ENCODE results near the gene UNK. TPM values are rescaled to one million over a fixed set of nuclear protein-coding genes. Genes with fewer than 3 reads are reported as not detected.

Gene UNK
- total RNA-seq, 4 donors from 2014 or later = 19.4 to 38.9 (median 24.3) TPM

GRCh38 chr17:75762513-75763268 lies 21.9 kb upstream of the UNK start:
- TF ChIP-seq, protein P1, sequence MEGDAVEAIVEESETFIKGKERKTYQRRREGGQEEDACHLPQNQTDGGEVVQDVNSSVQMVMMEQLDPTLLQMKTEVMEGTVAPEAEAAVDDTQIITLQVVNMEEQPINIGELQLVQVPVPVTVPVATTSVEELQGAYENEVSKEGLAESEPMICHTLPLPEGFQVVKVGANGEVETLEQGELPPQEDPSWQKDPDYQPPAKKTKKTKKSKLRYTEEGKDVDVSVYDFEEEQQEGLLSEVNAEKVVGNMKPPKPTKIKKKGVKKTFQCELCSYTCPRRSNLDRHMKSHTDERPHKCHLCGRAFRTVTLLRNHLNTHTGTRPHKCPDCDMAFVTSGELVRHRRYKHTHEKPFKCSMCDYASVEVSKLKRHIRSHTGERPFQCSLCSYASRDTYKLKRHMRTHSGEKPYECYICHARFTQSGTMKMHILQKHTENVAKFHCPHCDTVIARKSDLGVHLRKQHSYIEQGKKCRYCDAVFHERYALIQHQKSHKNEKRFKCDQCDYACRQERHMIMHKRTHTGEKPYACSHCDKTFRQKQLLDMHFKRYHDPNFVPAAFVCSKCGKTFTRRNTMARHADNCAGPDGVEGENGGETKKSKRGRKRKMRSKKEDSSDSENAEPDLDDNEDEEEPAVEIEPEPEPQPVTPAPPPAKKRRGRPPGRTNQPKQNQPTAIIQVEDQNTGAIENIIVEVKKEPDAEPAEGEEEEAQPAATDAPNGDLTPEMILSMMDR (IDR thresholded peaks at IDR 0.05) = no peak
- no peak for DNase-seq (ENCODE audit: low spot score)
- no peak for ATAC-seq (ENCODE audit: low FRiP score)

DNA sequence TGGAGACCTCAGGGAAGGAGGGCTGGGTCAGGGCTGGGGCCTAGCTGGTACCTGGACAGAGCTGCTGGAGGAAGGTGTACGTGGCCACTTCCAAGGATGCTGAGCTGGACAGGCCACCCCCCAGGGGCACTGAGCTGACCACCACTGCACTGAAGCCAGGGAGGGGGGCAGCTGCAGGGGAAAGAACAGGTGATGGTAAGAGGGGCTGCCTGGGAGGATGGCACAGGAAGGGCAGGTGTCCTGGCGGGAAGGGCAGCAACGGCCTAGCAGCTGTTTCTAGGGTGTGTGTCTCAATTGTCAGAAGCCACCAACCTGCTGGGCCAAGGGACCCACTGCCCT lies 21.4 kb upstream of the UNK start:
- DNase-seq (ENCODE audit: low spot score) (no peak), ATAC-seq (ENCODE audit: low FRiP score) (no peak)
- TF ChIP-seq, protein P1 (IDR thresholded peaks at IDR 0.05) = no peak

DNA sequence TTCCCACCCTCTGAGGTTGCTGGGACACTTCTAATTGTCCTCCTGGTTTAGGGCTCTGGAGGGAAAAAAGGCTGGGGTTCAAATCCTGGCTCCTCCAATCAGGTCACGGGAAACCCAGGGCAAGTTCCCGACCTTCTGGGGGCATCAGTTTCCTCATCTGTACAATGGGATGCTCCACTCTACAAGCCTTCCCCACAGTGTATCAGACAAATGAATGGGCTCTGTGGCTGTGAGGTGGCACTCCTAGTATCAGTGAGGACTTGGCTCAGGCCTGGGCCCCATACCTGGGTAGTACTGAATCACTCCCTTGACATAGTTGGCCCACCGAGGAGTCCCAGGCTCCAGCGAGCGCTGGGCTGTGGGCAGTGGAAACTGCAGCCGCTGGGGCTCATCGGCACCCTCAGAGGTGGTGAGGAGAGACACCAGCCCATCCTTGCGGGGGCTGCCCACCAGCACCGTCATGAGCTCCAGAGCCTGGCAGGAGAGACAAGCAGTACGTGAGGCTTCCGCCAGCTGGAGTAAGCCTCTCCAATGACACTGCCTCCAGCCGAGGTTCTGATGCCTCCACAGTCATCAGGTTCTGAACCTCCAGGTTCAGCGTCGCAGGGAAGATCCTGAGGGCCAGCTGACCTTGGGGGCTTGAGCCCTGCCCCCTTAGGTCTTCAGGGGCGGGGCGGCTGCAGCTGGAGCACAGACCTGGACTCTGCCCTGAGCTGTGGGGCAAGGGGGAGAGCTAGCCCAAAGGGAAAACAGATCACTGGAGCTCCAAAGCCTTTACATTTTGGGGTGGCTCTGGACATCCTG lies 20.8 kb upstream of the UNK start:
- TF ChIP-seq, protein P1 (IDR thresholded peaks at IDR 0.05) = no peak
- ATAC-seq (ENCODE audit: low FRiP score) (no peak), DNase-seq (ENCODE audit: low spot score) (no peak)

GRCh38 chr17:75764417-75764710 lies 20.2 kb upstream of the UNK start:
- no peak for ATAC-seq (ENCODE audit: low FRiP score)
- DNase-seq (ENCODE audit: low spot score) = no peak
- TF ChIP-seq, protein P1 (IDR thresholded peaks at IDR 0.05) = no peak

GRCh38 chr17:75764711-75765421 lies 19.7 kb upstream of the UNK start, which contains the start of gene GALK1:
Gene GALK1, minus strand, starts transcription at chr17:75765192. Its CDS starts 56 bp downstream, at chr17:75765136.
- DNase-seq (ENCODE audit: low spot score) (peak; percentile 67), ATAC-seq (ENCODE audit: low FRiP score) (peak; percentile 86)
- TF ChIP-seq, protein P1 (IDR thresholded peaks at IDR 0.05) = peak in 1 of 3 donors; percentile 24

DNA sequence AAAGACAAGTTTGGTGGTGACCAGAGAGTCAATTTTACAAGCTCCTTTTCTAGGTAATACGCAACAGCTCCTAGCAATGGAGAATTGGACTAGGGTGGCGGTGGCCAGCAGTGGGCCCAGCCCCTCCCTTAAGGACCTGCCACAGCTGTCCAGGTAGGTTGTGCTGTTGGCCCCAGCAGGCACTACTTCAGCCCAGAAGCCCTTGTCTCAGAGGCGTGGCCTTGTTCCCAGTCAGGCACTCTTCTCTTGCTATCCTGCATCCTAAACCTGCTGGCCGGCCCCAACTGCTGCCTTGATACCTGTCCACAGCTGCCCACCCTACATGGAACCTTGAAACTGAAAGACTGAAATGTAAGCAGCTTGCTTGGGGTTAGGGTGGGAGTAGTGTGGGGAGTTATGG lies 18.6 kb upstream of the UNK start:
- ATAC-seq (ENCODE audit: low FRiP score) (no peak), DNase-seq (ENCODE audit: low spot score) (no peak)
- TF ChIP-seq, protein P1 (IDR thresholded peaks at IDR 0.05) = no peak

Data from omental fat pad (tissue), 4 donors.